ENCODE results near the gene IL4I1. TPM values are rescaled to one million over a fixed set of nuclear protein-coding genes. Genes with fewer than 3 reads are reported as not detected.

IL4I1 gene
- total RNA-seq, 1 donor: 2.0 TPM

DNA sequence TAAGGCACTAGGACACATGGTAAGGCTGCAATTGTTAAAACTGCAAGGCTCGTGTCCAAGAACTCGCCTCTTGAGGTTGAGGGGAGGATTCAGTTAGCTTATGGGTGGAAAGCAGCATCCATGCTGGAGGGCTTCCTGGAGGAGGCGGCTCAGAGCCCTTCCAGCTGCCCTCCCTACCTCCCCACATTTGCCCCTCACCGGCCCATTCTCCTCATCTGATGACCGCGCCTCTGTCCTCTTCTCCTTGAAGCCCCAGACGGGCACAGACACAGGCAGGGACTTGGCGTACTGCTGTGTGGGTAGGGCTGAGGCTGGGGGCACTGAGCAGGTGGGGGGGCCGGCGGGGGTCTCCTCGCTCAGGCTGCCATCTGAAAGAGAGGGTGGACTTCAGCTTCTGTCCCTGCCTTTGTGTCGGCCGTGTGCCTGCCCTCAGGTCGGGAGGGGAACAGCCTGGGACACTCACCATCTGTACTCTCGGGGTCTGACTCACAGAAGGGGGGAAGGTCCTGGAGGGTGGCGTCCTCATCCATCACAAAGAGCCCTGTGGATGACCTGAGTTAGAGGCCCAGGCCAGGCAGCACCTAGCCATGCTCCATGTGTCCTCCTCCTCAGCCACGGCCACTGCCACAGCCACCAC lies 25.2 kb downstream of the IL4I1 start:
- Histone ChIP-seq H3K4me1 (ENCODE audit: insufficient read depth, low read length) (peaks cover 44% of the 10 kb centered on the region), H3K27me3 (ENCODE audit: insufficient read depth, low read length) (no peaks in the 10 kb centered on the region), H3K9me3 (ENCODE audit: low read depth, low read length) (no peaks in the 10 kb centered on the region), H3K4me3 (ENCODE audit: low read length) (no peak overlapping the region)

- Histone ChIP-seq H3K4me3 (ENCODE audit: low read length) (peak overlapping the region; percentile 53), H3K9me3 (ENCODE audit: low read depth, low read length) (no peaks in the 10 kb centered on the region), H3K27me3 (ENCODE audit: insufficient read depth, low read length) (no peaks in the 10 kb centered on the region), H3K4me1 (ENCODE audit: insufficient read depth, low read length) (peaks cover 48% of the 10 kb centered on the region)
Observed at GRCh38 chr19:49870309-49870901, 26.3 kb downstream of the IL4I1 start.

GRCh38 chr19:49869484-49870308 lies 27.0 kb downstream of the IL4I1 start:
- peak overlapping the region; percentile 53 for H3K4me3 ChIP-seq (ENCODE audit: low read length)
- no peaks in the 10 kb centered on the region for H3K27me3 ChIP-seq (ENCODE audit: insufficient read depth, low read length)
- H3K9me3 ChIP-seq (ENCODE audit: low read depth, low read length): no peaks in the 10 kb centered on the region
- H3K4me1 ChIP-seq (ENCODE audit: insufficient read depth, low read length): peaks cover 50% of the 10 kb centered on the region

- Histone ChIP-seq H3K27me3 (ENCODE audit: insufficient read depth, low read length) (no peaks in the 10 kb centered on the region), H3K4me1 (ENCODE audit: insufficient read depth, low read length) (peaks cover 50% of the 10 kb centered on the region), H3K9me3 (ENCODE audit: low read depth, low read length) (no peaks in the 10 kb centered on the region), H3K4me3 (ENCODE audit: low read length) (peak overlapping the region; percentile 30)
Observed at GRCh38 chr19:49869009-49869483, 27.6 kb downstream of the IL4I1 start.

GRCh38 chr19:49866933-49867782 lies 29.5 kb downstream of the IL4I1 start, which contains the start of gene PNKP:
TSS of gene PNKP (minus strand) at chr19:49867576. CDS start at chr19:49867204, 372 bp downstream.
- Histone ChIP-seq H3K4me3 (ENCODE audit: low read length) (peak within 1 kb of the TSS; percentile 67), H3K4me1 (ENCODE audit: insufficient read depth, low read length) (peaks cover 50% of the 10 kb centered on the region), H3K9me3 (ENCODE audit: low read depth, low read length) (no peaks in the 10 kb centered on the region), H3K27me3 (ENCODE audit: insufficient read depth, low read length) (no peaks in the 10 kb centered on the region)

GRCh38 chr19:49864890-49865289 lies 31.8 kb downstream of the IL4I1 start:
- Histone ChIP-seq H3K4me3 (ENCODE audit: low read length) (no peak overlapping the region), H3K9me3 (ENCODE audit: low read depth, low read length) (no peaks in the 10 kb centered on the region), H3K27me3 (ENCODE audit: insufficient read depth, low read length) (no peaks in the 10 kb centered on the region), H3K4me1 (ENCODE audit: insufficient read depth, low read length) (peaks cover 39% of the 10 kb centered on the region)

DNA sequence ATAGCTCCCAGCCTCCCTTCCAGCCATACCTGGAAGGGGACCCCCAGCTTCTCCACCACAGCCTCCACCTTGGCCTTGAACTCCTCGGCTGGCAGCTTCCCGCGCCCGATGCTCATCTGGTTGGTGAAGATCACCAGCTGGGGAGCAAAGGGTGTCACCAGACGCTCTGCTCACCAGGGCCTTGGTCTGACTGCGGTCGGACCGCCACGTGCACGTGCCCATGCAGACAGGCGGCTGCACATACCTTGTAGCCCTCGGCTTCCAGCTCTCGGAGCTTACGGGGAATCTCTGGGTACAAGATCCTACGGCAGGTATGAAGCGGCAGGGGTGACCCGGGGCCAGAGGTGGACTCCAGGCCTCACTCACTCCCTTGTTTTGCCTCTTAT lies 32.8 kb downstream of the IL4I1 start:
- Histone ChIP-seq H3K4me3 (ENCODE audit: low read length) (no peak overlapping the region), H3K4me1 (ENCODE audit: insufficient read depth, low read length) (peaks cover 34% of the 10 kb centered on the region), H3K27me3 (ENCODE audit: insufficient read depth, low read length) (no peaks in the 10 kb centered on the region), H3K9me3 (ENCODE audit: low read depth, low read length) (no peaks in the 10 kb centered on the region)

DNA sequence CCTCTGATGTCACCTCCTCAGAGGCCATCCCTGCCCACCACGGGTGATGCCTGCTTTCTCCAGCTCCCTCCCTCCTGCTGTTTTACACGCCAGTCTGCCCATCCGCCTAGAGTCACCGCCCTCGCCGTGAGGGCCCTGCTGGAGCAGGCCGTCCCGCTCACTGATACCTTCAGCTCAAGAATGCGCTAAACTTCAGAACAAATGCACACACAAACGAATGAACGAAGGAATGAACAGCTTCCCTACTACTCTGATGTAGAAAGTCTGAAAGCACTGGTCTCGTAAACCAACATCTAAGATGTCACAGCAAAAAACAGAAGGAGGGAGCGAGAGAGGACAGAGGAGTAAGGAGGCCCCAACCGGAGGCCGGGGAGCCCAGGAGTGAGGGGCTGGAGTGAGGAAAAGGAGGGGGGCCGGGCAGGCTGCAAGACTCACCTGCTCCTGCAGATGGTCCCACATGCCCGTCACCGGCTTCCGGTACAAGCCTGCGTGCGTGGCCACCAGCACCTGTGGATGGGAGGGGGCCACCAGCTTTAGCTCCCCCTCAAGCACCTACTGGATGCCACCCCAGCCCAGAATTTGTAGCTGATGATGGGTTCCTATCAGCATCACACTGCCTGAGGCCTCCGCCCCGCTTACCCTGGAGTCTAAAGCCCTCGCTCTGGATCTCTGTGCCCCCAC lies 33.3 kb downstream of the IL4I1 start:
- peaks cover 29% of the 10 kb centered on the region for H3K4me1 ChIP-seq (ENCODE audit: insufficient read depth, low read length)
- H3K27me3 ChIP-seq (ENCODE audit: insufficient read depth, low read length): no peaks in the 10 kb centered on the region
- no peaks in the 10 kb centered on the region for H3K9me3 ChIP-seq (ENCODE audit: low read depth, low read length)
- no peak overlapping the region for H3K4me3 ChIP-seq (ENCODE audit: low read length)

GRCh38 chr19:49862391-49863253 lies 34.1 kb downstream of the IL4I1 start:
- no peaks in the 10 kb centered on the region for H3K27me3 ChIP-seq (ENCODE audit: insufficient read depth, low read length)
- H3K4me3 ChIP-seq (ENCODE audit: low read length): no peak overlapping the region
- peaks cover 23% of the 10 kb centered on the region for H3K4me1 ChIP-seq (ENCODE audit: insufficient read depth, low read length)
- no peaks in the 10 kb centered on the region for H3K9me3 ChIP-seq (ENCODE audit: low read depth, low read length)

- Histone ChIP-seq H3K4me3 (ENCODE audit: low read length) (no peak overlapping the region), H3K27me3 (ENCODE audit: insufficient read depth, low read length) (no peaks in the 10 kb centered on the region), H3K9me3 (ENCODE audit: low read depth, low read length) (no peaks in the 10 kb centered on the region), H3K4me1 (ENCODE audit: insufficient read depth, low read length) (peaks cover 19% of the 10 kb centered on the region)
Observed at GRCh38 chr19:49861541-49862378, 34.9 kb downstream of the IL4I1 start.

GRCh38 chr19:49861107-49861506 lies 35.6 kb downstream of the IL4I1 start:
- H3K4me1 ChIP-seq (ENCODE audit: insufficient read depth, low read length): peaks cover 13% of the 10 kb centered on the region
- H3K4me3 ChIP-seq (ENCODE audit: low read length): no peak overlapping the region
- H3K27me3 ChIP-seq (ENCODE audit: insufficient read depth, low read length): no peaks in the 10 kb centered on the region
- no peaks in the 10 kb centered on the region for H3K9me3 ChIP-seq (ENCODE audit: low read depth, low read length)

GRCh38 chr19:49860336-49861102 lies 36.2 kb downstream of the IL4I1 start:
- Histone ChIP-seq H3K9me3 (ENCODE audit: low read depth, low read length) (no peaks in the 10 kb centered on the region), H3K27me3 (ENCODE audit: insufficient read depth, low read length) (no peaks in the 10 kb centered on the region), H3K4me1 (ENCODE audit: insufficient read depth, low read length) (peaks cover 7% of the 10 kb centered on the region), H3K4me3 (ENCODE audit: low read length) (no peak overlapping the region)

Data from mononuclear cell (primary cell).